ENCODE measurements around the gene GPBP1L1.
"Not testable (repeated sequence)": the region's sequence is repeated elsewhere in the genome, so short reads cannot be mapped to it uniquely, and the experiment has no call there.

The GPBP1L1 gene

DNA sequence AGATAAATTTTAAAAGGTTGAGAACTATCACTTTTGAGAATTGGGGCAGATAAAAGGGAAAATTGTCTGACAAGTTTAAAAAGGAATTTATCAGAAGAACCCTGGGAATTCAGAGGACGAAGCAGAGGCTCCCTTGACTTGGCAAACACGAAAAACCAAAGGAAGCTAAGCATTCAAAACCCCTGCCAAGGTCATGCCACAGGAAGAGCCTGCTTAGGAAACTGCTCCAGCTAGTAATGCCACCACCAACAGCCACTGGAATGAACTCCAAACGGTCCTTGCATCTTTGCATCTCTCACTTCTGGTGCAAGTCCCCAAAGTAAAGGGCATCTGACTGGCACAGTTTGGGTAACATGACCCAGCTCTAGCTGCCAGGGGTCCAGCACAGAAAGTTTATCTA is 7.2 kb downstream of the GPBP1L1 start:
- in situ Hi-C loops (cut with MboI; ENCODE audit: low sequenced_read_pairs, unreplicated experiment) = no loop called here
- no peak for DNase-seq (ENCODE audit: low spot score)
- TF ChIP-seq, protein P1, sequence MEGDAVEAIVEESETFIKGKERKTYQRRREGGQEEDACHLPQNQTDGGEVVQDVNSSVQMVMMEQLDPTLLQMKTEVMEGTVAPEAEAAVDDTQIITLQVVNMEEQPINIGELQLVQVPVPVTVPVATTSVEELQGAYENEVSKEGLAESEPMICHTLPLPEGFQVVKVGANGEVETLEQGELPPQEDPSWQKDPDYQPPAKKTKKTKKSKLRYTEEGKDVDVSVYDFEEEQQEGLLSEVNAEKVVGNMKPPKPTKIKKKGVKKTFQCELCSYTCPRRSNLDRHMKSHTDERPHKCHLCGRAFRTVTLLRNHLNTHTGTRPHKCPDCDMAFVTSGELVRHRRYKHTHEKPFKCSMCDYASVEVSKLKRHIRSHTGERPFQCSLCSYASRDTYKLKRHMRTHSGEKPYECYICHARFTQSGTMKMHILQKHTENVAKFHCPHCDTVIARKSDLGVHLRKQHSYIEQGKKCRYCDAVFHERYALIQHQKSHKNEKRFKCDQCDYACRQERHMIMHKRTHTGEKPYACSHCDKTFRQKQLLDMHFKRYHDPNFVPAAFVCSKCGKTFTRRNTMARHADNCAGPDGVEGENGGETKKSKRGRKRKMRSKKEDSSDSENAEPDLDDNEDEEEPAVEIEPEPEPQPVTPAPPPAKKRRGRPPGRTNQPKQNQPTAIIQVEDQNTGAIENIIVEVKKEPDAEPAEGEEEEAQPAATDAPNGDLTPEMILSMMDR (IDR thresholded peaks at IDR 0.05; ENCODE audit: borderline replicate concordance, control extremely low read depth, extremely low read depth, insufficient read depth, missing control alignments) = no peak

DNA sequence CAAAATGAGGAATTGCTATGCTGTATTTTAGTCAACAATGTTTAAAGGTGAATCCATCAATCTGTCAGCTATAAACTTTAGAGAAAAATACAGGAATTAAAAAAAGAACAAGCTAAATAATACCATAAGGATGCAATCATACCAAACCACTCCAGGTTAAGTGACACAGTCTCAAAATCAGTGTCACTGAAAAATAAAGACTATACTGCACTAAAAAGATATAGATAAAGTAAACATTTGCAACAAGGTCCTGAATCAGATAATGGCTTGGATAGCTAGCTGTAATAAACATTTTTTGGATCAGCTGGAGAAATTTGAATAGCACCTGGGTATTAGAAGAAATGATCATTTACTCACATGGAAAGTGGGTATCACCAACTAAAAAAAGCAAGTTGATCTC is 7.8 kb downstream of the GPBP1L1 start:
- DNase-seq (ENCODE audit: low spot score) = no peak
- TF ChIP-seq, protein P1 (IDR thresholded peaks at IDR 0.05; ENCODE audit: borderline replicate concordance, control extremely low read depth, extremely low read depth, insufficient read depth, missing control alignments) = no peak
- in situ Hi-C loops (cut with MboI; ENCODE audit: low sequenced_read_pairs, unreplicated experiment) = no loop called here

DNA sequence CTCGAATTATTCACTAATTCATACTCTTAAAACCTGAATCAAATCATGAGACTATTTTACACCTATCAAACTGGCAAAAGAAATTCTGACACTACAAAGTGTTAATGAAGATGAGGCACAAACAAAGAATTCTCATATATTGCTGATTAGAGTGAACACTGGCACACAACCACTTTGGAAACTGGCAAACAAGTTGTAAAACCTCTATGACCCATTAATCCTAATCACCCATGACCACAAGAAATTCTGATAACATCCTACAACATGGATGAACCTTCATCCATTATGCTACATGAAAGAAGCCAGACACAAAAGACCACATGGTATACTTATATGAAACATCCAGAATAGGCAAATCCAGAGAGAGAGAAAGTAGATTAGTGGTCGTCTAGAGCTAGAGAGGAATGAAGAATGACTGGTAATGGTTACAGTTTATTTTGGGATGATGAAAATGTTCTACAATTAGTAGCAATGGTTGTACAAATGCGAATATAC is 8.5 kb downstream of the GPBP1L1 start:
- in situ Hi-C loops (cut with MboI; ENCODE audit: low sequenced_read_pairs, unreplicated experiment) = no loop called here
- TF ChIP-seq, protein P1 (IDR thresholded peaks at IDR 0.05; ENCODE audit: borderline replicate concordance, control extremely low read depth, extremely low read depth, insufficient read depth, missing control alignments) = no peak
- DNase-seq (ENCODE audit: low spot score) = no peak

DNA sequence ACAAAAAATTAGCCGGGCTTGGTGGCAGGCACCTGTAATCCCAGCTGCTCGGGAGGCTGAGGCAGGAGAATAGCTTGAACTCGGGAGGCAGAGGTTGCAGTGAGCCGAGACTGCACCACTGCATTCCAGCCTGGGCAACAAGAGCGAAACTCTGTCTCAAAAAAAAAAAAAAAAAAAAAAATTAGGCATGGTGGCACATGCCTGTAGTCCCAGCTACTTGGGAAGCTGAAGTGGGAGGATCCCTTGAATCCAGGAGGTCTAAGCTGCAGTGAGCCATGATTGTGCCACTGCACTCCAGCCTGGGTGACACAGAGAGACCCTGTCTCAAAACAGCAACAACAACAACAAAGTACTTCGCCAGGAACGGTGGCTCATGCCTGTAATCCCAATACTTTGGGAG is 9.8 kb downstream of the GPBP1L1 start:
- not testable (repeated sequence) for DNase-seq (ENCODE audit: low spot score)

DNA sequence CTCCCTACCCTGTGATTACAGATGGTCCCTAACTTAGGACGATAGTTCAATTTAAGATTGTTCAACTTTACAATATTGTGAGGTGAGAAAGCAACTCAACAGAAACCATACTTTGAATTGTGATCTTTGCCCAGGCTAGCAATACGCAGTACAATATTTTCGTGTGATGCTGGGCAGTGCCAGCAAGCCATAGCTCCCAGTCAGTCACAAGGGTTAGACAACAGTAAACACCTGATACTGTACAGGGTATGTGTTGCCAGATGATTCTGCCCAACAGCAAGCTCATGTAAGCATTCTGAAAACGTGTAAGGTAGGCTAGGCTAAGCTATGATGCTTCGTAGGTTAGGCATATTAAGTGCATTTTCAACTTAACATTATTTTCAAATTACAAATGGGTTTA is 11.9 kb downstream of the GPBP1L1 start:
- no peak for DNase-seq (ENCODE audit: low spot score)
- in situ Hi-C loops (cut with MboI; ENCODE audit: low sequenced_read_pairs, unreplicated experiment) = no loop called here
- TF ChIP-seq, protein P1 (IDR thresholded peaks at IDR 0.05; ENCODE audit: borderline replicate concordance, control extremely low read depth, extremely low read depth, insufficient read depth, missing control alignments) = no peak

More for the DNA sequence above, 9.8 kb downstream of the GPBP1L1 start:
- in situ Hi-C loops (cut with MboI; ENCODE audit: low sequenced_read_pairs, unreplicated experiment) = not testable (repeated sequence)

DNA sequence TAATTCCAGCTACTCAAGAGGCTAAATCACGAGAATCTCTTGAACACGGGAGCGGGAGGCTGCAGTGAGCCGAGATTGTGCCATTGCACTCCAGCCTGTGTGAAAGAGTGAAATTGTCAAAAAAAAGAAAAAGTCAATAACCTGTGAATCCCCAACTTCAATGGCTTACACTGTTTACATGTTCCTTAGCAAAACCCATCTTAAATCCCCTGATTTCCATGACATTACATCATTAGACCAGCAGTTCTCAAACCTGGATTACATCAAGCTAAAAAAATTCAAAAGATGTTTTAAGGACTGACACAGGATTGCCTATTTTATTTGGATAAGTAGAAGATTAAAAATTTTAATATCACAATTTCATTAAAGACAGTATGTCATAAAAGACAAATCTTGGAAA is 12.4 kb downstream of the GPBP1L1 start:
- TF ChIP-seq, protein P1 (IDR thresholded peaks at IDR 0.05; ENCODE audit: borderline replicate concordance, control extremely low read depth, extremely low read depth, insufficient read depth, missing control alignments) = no peak
- DNase-seq (ENCODE audit: low spot score) = no peak
- in situ Hi-C loops (cut with MboI; ENCODE audit: low sequenced_read_pairs, unreplicated experiment) = no loop called here

DNA sequence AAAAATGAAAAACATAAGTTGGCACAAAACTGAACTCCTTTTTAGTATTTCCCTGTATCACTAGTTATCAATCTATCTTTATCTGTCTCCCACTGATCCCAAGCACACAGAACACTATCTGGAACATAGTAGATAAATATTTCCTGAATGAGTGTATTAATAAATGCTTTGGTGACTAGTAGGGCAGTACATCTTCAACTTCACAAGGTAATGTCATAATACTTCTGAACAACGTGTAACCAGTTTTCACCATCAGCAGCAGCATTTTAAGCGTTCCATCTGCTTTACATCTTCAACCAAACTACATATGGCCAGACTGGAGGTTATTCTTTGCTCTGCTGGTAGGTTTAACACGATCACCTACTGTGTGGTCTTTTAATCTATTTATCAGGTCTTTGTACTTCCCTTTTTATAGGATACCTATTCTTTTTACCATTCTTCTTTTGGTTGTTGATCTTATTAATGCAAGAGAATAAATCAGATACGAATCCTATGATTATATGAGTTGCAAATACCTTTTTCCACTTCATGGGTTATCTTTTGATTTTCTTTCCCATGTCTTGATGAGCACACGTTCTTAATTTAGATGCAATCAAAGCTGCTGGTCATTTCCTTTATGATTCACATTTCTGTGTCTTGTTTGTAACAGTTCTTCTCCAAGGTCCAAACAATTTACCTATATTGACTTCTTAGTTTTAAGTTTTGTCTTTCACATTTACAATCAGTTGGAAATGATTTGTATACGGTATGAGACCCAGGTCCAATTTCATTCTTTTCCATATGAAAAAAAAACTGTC is 16.3 kb downstream of the GPBP1L1 start:
- no peak for DNase-seq (ENCODE audit: low spot score)
- TF ChIP-seq, protein P1 (IDR thresholded peaks at IDR 0.05; ENCODE audit: borderline replicate concordance, control extremely low read depth, extremely low read depth, insufficient read depth, missing control alignments) = no peak
- in situ Hi-C loops (cut with MboI; ENCODE audit: low sequenced_read_pairs, unreplicated experiment) = no loop called here

Data from GM13976 (cell line).